Measurements from ENCODE around the gene ZFP1. TPM values are rescaled to one million over a fixed set of nuclear protein-coding genes. Genes with fewer than 3 reads are reported as not detected.
"Not testable (repeated sequence)": the region's sequence is repeated elsewhere in the genome, so short reads cannot be mapped to it uniquely, and the experiment has no call there.

Gene ZFP1
- total and polyA plus RNA-seq, 10 donors = 3.1 to 11.4 (median 8.5) TPM

DNA sequence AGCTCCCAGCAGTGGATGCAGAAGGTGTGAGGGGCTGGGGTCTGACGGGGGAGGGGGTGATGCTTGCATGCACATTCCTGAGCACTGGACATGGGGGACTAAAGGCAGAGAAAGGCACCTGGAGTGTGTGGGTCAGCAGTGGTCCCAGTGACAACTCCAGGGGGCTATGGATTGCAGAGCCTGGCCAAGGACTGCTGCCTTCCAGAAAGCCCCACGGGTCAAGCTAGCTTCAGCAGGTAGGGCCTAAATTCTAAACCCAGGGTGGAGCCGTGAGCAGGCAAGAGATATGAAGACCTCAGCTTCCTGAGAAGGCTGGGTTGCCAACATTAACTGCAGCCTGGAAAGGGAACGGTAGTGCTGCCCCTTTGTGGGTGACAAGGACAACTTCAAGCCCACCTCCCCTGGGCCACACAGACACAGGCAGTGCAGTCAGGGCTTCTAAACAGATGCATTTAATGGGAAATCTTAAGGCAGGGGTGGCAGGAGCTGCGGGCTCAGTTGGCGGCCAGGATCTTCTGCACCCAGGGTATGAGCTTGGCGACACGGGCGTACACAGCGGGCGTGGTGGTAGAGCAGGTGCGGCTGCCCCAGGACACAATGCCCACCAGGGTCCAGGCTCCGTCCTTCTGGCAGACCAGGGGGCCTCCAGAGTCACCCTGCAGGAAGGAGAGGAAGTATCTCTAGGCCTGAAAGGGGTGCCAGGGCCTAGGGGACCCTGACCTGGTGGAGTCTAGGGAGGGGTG, 55.5 kb downstream of the ZFP1 start:
- intact Hi-C loops (cut with DNase I; ENCODE audit: low total_unique reads) = no loop called here
- TF ChIP-seq POLR2AphosphoS5 (IDR thresholded peaks at IDR 0.05) (no peak), POLR2A (IDR thresholded peaks at IDR 0.05) (no peak)
- TF ChIP-seq, protein P1, sequence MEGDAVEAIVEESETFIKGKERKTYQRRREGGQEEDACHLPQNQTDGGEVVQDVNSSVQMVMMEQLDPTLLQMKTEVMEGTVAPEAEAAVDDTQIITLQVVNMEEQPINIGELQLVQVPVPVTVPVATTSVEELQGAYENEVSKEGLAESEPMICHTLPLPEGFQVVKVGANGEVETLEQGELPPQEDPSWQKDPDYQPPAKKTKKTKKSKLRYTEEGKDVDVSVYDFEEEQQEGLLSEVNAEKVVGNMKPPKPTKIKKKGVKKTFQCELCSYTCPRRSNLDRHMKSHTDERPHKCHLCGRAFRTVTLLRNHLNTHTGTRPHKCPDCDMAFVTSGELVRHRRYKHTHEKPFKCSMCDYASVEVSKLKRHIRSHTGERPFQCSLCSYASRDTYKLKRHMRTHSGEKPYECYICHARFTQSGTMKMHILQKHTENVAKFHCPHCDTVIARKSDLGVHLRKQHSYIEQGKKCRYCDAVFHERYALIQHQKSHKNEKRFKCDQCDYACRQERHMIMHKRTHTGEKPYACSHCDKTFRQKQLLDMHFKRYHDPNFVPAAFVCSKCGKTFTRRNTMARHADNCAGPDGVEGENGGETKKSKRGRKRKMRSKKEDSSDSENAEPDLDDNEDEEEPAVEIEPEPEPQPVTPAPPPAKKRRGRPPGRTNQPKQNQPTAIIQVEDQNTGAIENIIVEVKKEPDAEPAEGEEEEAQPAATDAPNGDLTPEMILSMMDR (IDR thresholded peaks at IDR 0.05 in 8 of 11, conservative IDR thresholded peaks at IDR 0.05 in 3 of 11) = no peak

DNA sequence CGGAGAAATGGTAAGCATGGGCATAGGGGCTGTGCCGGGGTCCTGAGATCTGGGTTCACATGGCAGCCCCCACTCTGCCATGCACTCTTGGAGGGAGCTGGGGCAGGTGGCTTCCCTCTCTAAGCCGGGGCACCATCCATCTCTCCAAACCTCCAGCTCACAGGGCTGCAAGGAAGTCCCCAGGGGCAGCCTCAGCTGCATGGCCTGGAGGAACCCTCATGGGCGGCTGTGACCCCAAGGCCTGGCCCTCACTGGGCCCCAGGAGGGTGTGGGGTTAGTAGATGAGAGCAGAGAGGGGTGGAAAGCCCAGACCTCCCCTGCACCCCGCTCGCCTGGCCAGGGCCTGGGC, 56.1 kb downstream of the ZFP1 start:
- TF ChIP-seq, protein P1 (IDR thresholded peaks at IDR 0.05 in 8 of 11, conservative IDR thresholded peaks at IDR 0.05 in 3 of 11) = no peak
- no peak for TF ChIP-seq POLR2A (IDR thresholded peaks at IDR 0.05)
- no peak for TF ChIP-seq POLR2AphosphoS5 (IDR thresholded peaks at IDR 0.05)
- H3K4me1 ChIP-seq = peaks cover under 1 to 28% (median 3%) of the 10 kb centered on the region in 6 donors
- intact Hi-C loops (cut with DNase I; ENCODE audit: low total_unique reads) = no loop called here
- no peaks in the 10 kb centered on the region for H3K9me3 ChIP-seq
- DNase-seq = no peak
- WGBS, 5 donors = 91 to 100% (median 93%) methylated on average over 1 to 6 of the region's 6 CpGs
- no peak overlapping the region for H3K4me3 ChIP-seq
- no peak overlapping the region for H3K27ac ChIP-seq
- no peaks in the 10 kb centered on the region for H3K36me3 ChIP-seq
- peaks cover 0 to 32% (median 0%) of the 10 kb centered on the region in 7 donors for H3K27me3 ChIP-seq (replicated peaks in 1 of 7)

More for the DNA sequence above, 55.5 kb downstream of the ZFP1 start:
- Histone ChIP-seq H3K27ac (no peak overlapping the region), H3K27me3 (replicated peaks in 1 of 7) (peaks cover 0 to 37% (median 0%) of the 10 kb centered on the region in 7 donors), H3K4me1 (peaks cover 3 to 31% (median 6%) of the 10 kb centered on the region in 6 donors), H3K9me3 (no peaks in the 10 kb centered on the region), H3K4me3 (no peak overlapping the region), H3K36me3 (no peaks in the 10 kb centered on the region)
- peak; percentile 62 for DNase-seq
- WGBS, 5 donors = 79 to 88% (median 81%) methylated on average over 10 to 13 of the region's 13 CpGs

DNA sequence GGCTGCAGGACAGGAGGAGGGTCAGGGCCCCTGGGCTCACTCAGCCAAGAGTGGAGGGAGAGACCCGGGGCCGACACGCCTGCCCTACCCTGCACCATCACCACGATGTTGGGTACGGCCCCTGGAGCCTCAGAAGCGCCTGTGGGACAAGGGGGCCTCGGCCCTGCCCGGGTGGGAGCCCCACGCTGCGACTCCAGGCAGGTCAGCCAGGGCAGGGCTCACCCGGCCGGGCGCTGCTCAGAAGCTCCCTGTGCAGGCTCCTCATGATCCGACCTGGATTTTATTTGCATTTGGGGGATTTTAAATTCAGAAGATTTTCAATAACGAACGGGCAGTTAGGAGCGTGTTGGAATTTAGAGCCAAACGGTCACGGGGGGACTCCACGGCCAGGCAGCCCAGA, 56.6 kb downstream of the ZFP1 start:
- H3K27ac ChIP-seq; H3K4me3 ChIP-seq; H3K9me3 ChIP-seq; DNase-seq; H3K36me3 ChIP-seq; intact Hi-C loops (cut with DNase I; ENCODE audit: low total_unique reads): not testable (repeated sequence)
- peaks cover 0 to 33% (median 0%) of the 10 kb centered on the region in 7 donors for H3K27me3 ChIP-seq (replicated peaks in 1 of 7)
- H3K4me1 ChIP-seq = peaks cover 0 to 25% (median 0%) of the 10 kb centered on the region in 6 donors
- WGBS, 5 donors = no CpG with 5 or more reads among the region's 20 CpGs

DNA sequence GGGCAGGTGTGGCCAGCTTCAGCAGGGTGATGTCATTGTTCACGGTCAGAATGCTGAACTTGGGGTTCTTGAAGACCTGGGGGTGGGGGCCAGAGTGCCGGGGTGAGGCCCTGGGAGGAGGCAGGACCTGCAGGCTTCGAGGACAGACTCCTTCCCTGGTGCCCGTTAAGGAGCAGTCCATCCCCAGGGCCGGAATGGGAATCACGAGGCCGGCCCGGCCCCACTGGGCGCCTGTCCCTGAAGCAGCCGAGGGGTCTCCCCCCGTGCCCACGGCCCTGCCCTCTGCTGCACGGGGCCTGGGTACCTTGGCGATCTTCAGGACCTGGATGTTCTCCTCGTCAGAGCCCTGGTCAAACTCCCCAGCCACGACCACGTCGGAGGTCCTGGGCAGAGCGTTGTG, 57.1 kb downstream of the ZFP1 start:
- H3K9me3 ChIP-seq; H3K27ac ChIP-seq; DNase-seq; H3K4me3 ChIP-seq; H3K36me3 ChIP-seq; intact Hi-C loops (cut with DNase I; ENCODE audit: low total_unique reads): not testable (repeated sequence)
- H3K4me1 ChIP-seq = peaks cover 0 to 25% (median 0%) of the 10 kb centered on the region in 6 donors
- H3K27me3 ChIP-seq (replicated peaks in 1 of 7) = peaks cover 0 to 28% (median 0%) of the 10 kb centered on the region in 7 donors
- WGBS, 5 donors = 91 to 93% (median 92%) methylated on average over 6 to 10 of the region's 19 CpGs; no CpG with 5 or more reads in 2 of the 5 donors

DNA sequence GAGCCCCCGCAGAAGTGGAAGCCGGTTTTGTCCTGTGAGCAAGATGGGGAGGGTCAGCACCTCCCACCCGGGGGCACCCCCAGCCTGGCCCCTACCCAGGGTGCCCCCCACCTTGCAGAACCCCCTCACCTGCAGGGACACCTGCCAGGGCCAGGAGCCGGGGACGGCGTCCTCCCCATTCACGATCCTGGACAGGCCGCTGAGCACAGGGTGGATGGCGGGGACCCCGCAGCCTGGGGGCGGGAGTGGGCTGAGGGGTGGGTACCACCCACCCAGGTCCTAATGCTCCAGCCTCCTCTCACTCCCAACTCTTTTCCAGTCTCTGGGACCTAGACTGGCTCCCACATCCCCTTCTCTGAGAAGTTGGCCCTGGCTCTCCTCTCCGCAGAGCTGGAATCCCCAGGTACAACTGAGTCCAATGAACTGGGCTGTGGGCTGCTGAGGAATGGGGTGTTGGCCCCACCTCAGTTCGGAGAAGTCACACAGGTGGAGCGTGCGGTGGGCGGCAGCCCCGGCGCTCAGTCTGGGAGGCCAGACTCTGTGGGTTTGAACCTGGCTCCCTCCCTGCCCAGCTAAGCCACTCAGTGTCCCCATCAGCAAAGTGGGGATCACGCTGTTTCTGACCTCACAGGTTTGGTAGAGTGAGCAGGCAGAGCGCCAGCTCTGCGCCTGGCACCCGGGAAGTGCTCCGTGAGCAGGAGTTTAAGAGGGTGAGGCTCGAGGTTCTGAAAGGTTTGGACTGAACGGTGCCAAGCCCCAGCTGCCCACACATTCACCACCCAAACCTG, 57.8 kb downstream of the ZFP1 start:
- Histone ChIP-seq H3K27ac (peak overlapping the region in 1 of 8 donors; percentile 15), H3K4me1 (peaks cover 0 to 18% (median 0%) of the 10 kb centered on the region in 6 donors), H3K27me3 (replicated peaks in 1 of 7) (peaks cover 0 to 21% (median 0%) of the 10 kb centered on the region in 7 donors)
- TF ChIP-seq POLR2AphosphoS5 (IDR thresholded peaks at IDR 0.05) = peak in 1 of 3 donors; percentile 14
- intact Hi-C loops (cut with DNase I; ENCODE audit: low total_unique reads) = loop anchor here (2.0 kb wide), 1 partner anchor 19 kb away; no protein-coding TSS in a partner anchor
- H3K36me3 ChIP-seq, H3K4me3 ChIP-seq, H3K9me3 ChIP-seq: not testable (repeated sequence)
- peak; percentile 57 for DNase-seq
- WGBS, 5 donors = 73 to 85% (median 80%) methylated on average over 16 to 19 of the region's 25 CpGs
